ENCODE results near the gene ERFE. TPM values are rescaled to one million over a fixed set of nuclear protein-coding genes. Genes with fewer than 3 reads are reported as not detected.
"Not testable (repeated sequence)": the region's sequence is repeated elsewhere in the genome, so short reads cannot be mapped to it uniquely, and the experiment has no call there.

The ERFE gene
- total and polyA plus RNA-seq, 4 donors = 0.79 to 2.9 (median 2.1) TPM

GRCh38 chr2:238168196-238169047 is 9.7 kb downstream of the ERFE start:
- peaks cover 66% of the 10 kb centered on the region for H3K36me3 ChIP-seq (ENCODE audit: control insufficient read depth, insufficient read depth, low read length)
- no peaks in the 10 kb centered on the region for H3K9me3 ChIP-seq (ENCODE audit: control insufficient read depth, insufficient read depth, low read length)
- DNase-seq (ENCODE audit: low read depth in 4 of 6, low spot score in 6 of 6) = no peak
- no peak overlapping the region for H3K27ac ChIP-seq (ENCODE audit: low read depth, low read length)
- H3K27me3 ChIP-seq (ENCODE audit: control insufficient read depth, insufficient read depth, low read length) = peaks cover 8% of the 10 kb centered on the region
- 100% methylated on average over 2 of the region's 13 CpGs for WGBS (ENCODE audit: insufficient coverage)
- H3K4me1 ChIP-seq (ENCODE audit: control insufficient read depth, insufficient read depth, low read length) = peaks cover 4% of the 10 kb centered on the region
- H3K4me3 ChIP-seq (ENCODE audit: low read depth, low read length) = no peak overlapping the region

GRCh38 chr2:238169048-238169707 is 10.4 kb downstream of the ERFE start:
- H3K4me3 ChIP-seq (ENCODE audit: low read depth, low read length) = no peak overlapping the region
- peaks cover 73% of the 10 kb centered on the region for H3K36me3 ChIP-seq (ENCODE audit: control insufficient read depth, insufficient read depth, low read length)
- no peaks in the 10 kb centered on the region for H3K9me3 ChIP-seq (ENCODE audit: control insufficient read depth, insufficient read depth, low read length)
- peaks cover 2% of the 10 kb centered on the region for H3K4me1 ChIP-seq (ENCODE audit: control insufficient read depth, insufficient read depth, low read length)
- no peak for DNase-seq (ENCODE audit: low read depth in 4 of 6, low spot score in 6 of 6)
- 75% methylated on average over 2 of the region's 6 CpGs for WGBS (ENCODE audit: insufficient coverage)
- H3K27ac ChIP-seq (ENCODE audit: low read depth, low read length) = no peak overlapping the region
- H3K27me3 ChIP-seq (ENCODE audit: control insufficient read depth, insufficient read depth, low read length) = peaks cover 6% of the 10 kb centered on the region

GRCh38 chr2:238169708-238170251 is 11.0 kb downstream of the ERFE start:
- Histone ChIP-seq H3K27me3 (ENCODE audit: control insufficient read depth, insufficient read depth, low read length) (peaks cover 2% of the 10 kb centered on the region), H3K4me3 (ENCODE audit: low read depth, low read length) (no peak overlapping the region), H3K27ac (ENCODE audit: low read depth, low read length) (no peak overlapping the region), H3K36me3 (ENCODE audit: control insufficient read depth, insufficient read depth, low read length) (peaks cover 79% of the 10 kb centered on the region), H3K9me3 (ENCODE audit: control insufficient read depth, insufficient read depth, low read length) (no peaks in the 10 kb centered on the region), H3K4me1 (ENCODE audit: control insufficient read depth, insufficient read depth, low read length) (no peaks in the 10 kb centered on the region)
- 95% methylated on average over 4 of the region's 5 CpGs for WGBS (ENCODE audit: insufficient coverage)
- no peak for DNase-seq (ENCODE audit: low read depth in 4 of 6, low spot score in 6 of 6)

- Histone ChIP-seq H3K9me3 (ENCODE audit: control insufficient read depth, insufficient read depth, low read length) (no peaks in the 10 kb centered on the region), H3K27ac (ENCODE audit: low read depth, low read length) (no peak overlapping the region), H3K27me3 (ENCODE audit: control insufficient read depth, insufficient read depth, low read length) (no peaks in the 10 kb centered on the region), H3K36me3 (ENCODE audit: control insufficient read depth, insufficient read depth, low read length) (peaks cover 82% of the 10 kb centered on the region), H3K4me3 (ENCODE audit: low read depth, low read length) (no peak overlapping the region), H3K4me1 (ENCODE audit: control insufficient read depth, insufficient read depth, low read length) (no peaks in the 10 kb centered on the region)
- 89% methylated on average over 11 of the region's 21 CpGs for WGBS (ENCODE audit: insufficient coverage)
- DNase-seq (ENCODE audit: low read depth in 4 of 6, low spot score in 6 of 6) = no peak
These were observed 11.8 kb downstream of the ERFE start for GRCh38 chr2:238170386-238171071.

- not testable (repeated sequence) for H3K9me3 ChIP-seq (ENCODE audit: control insufficient read depth, insufficient read depth, low read length); H3K27me3 ChIP-seq (ENCODE audit: control insufficient read depth, insufficient read depth, low read length); H3K27ac ChIP-seq (ENCODE audit: low read depth, low read length); DNase-seq (ENCODE audit: low read depth in 4 of 6, low spot score in 6 of 6); H3K4me3 ChIP-seq (ENCODE audit: low read depth, low read length); H3K4me1 ChIP-seq (ENCODE audit: control insufficient read depth, insufficient read depth, low read length)
- peaks cover 81% of the 10 kb centered on the region for H3K36me3 ChIP-seq (ENCODE audit: control insufficient read depth, insufficient read depth, low read length)
- WGBS (ENCODE audit: insufficient coverage) = no CpG with 5 or more reads among the region's 5 CpGs
These were observed 12.3 kb downstream of the ERFE start for GRCh38 chr2:238171072-238171431.

GRCh38 chr2:238171575-238172187 is 12.9 kb downstream of the ERFE start:
- Histone ChIP-seq H3K27me3 (ENCODE audit: control insufficient read depth, insufficient read depth, low read length) (no peaks in the 10 kb centered on the region), H3K36me3 (ENCODE audit: control insufficient read depth, insufficient read depth, low read length) (peaks cover 79% of the 10 kb centered on the region), H3K4me3 (ENCODE audit: low read depth, low read length) (no peak overlapping the region), H3K9me3 (ENCODE audit: control insufficient read depth, insufficient read depth, low read length) (no peaks in the 10 kb centered on the region), H3K4me1 (ENCODE audit: control insufficient read depth, insufficient read depth, low read length) (no peaks in the 10 kb centered on the region), H3K27ac (ENCODE audit: low read depth, low read length) (no peak overlapping the region)
- DNase-seq (ENCODE audit: low read depth in 4 of 6, low spot score in 6 of 6) = no peak
- WGBS (ENCODE audit: insufficient coverage) = 79% methylated on average over 3 of the region's 9 CpGs

- Histone ChIP-seq H3K9me3 (ENCODE audit: control insufficient read depth, insufficient read depth, low read length) (no peaks in the 10 kb centered on the region), H3K27ac (ENCODE audit: low read depth, low read length) (no peak overlapping the region), H3K4me1 (ENCODE audit: control insufficient read depth, insufficient read depth, low read length) (no peaks in the 10 kb centered on the region), H3K4me3 (ENCODE audit: low read depth, low read length) (no peak overlapping the region), H3K36me3 (ENCODE audit: control insufficient read depth, insufficient read depth, low read length) (peaks cover 72% of the 10 kb centered on the region), H3K27me3 (ENCODE audit: control insufficient read depth, insufficient read depth, low read length) (no peaks in the 10 kb centered on the region)
- 98% methylated on average over 13 of the region's 14 CpGs for WGBS (ENCODE audit: insufficient coverage)
- DNase-seq (ENCODE audit: low read depth in 4 of 6, low spot score in 6 of 6) = no peak
These were observed 13.7 kb downstream of the ERFE start for GRCh38 chr2:238172439-238172838.

GRCh38 chr2:238173692-238174091 is 14.9 kb downstream of the ERFE start:
- Histone ChIP-seq H3K36me3 (ENCODE audit: control insufficient read depth, insufficient read depth, low read length) (peaks cover 65% of the 10 kb centered on the region), H3K27me3 (ENCODE audit: control insufficient read depth, insufficient read depth, low read length) (no peaks in the 10 kb centered on the region), H3K4me1 (ENCODE audit: control insufficient read depth, insufficient read depth, low read length) (no peaks in the 10 kb centered on the region), H3K4me3 (ENCODE audit: low read depth, low read length) (no peak overlapping the region), H3K9me3 (ENCODE audit: control insufficient read depth, insufficient read depth, low read length) (no peaks in the 10 kb centered on the region), H3K27ac (ENCODE audit: low read depth, low read length) (no peak overlapping the region)
- DNase-seq (ENCODE audit: low read depth in 4 of 6, low spot score in 6 of 6) = no peak
- WGBS (ENCODE audit: insufficient coverage) = 71% methylated on average over 1 of the region's 2 CpGs

GRCh38 chr2:238174291-238174690 is 15.5 kb downstream of the ERFE start:
- H3K9me3 ChIP-seq (ENCODE audit: control insufficient read depth, insufficient read depth, low read length) = no peaks in the 10 kb centered on the region

More at GRCh38 chr2:238174291-238174690, 15.5 kb downstream of the ERFE start:
- Histone ChIP-seq H3K4me1 (ENCODE audit: control insufficient read depth, insufficient read depth, low read length) (no peaks in the 10 kb centered on the region), H3K36me3 (ENCODE audit: control insufficient read depth, insufficient read depth, low read length) (peaks cover 62% of the 10 kb centered on the region), H3K27ac (ENCODE audit: low read depth, low read length) (no peak overlapping the region), H3K4me3 (ENCODE audit: low read depth, low read length) (no peak overlapping the region), H3K27me3 (ENCODE audit: control insufficient read depth, insufficient read depth, low read length) (no peaks in the 10 kb centered on the region)
- no peak for DNase-seq (ENCODE audit: low read depth in 4 of 6, low spot score in 6 of 6)
- WGBS (ENCODE audit: insufficient coverage) = 96% methylated on average over 8 of the region's 8 CpGs

All from spinal cord (tissue), 10 donors.